Stomach (tissue), 4 donors: Measurements from ENCODE around the gene NRP2.

Source experiments
- CTCF ChIP-seq, 7 experiments: fragments of 450-650 bp in 4 of 7; fragments of 200-600 bp in 3 of 7; sonication (generic) in 3 of 7; IDR thresholded peaks; one replicate each; pipeline ENCODE4 v1.5.1; 2016 to 2019; ENCODE audit warnings: antibody characterized with exemption in 7 of 7, control low read depth in 2 of 7, mild to moderate bottlenecking in 1 of 7
- EP300 ChIP-seq: sonication (generic); formaldehyde crosslinking; IDR thresholded peaks from one replicate; pipeline ENCODE4 v1.6.1; 2017; ENCODE audit warnings: antibody characterized with exemption
- POLR2A ChIP-seq, 4 donors: fragments of 450-650 bp; IDR thresholded peaks; one replicate each; pipeline ENCODE4 v1.6.1; 2016; ENCODE audit warnings: antibody characterized with exemption in 4 of 4, control low read depth in 2 of 4, mild to moderate bottlenecking in 1 of 4, moderate library complexity in 1 of 4
- POLR2AphosphoS5 ChIP-seq, 3 donors: sonication (generic); formaldehyde crosslinking; IDR thresholded peaks; one replicate each; pipeline ENCODE4 v1.6.1; 2016; ENCODE audit warnings: antibody characterized with exemption in 3 of 3

- TF ChIP-seq EP300 (no peak), CTCF (IDR thresholded peaks at IDR 0.05) (no peak), POLR2A (IDR thresholded peaks at IDR 0.05) (no peak), POLR2AphosphoS5 (IDR thresholded peaks at IDR 0.05) (no peak)
Observed at GRCh38 chr2:205713086-205713485, 30.8 kb downstream of the NRP2 start.
